IMR-90 (cell line): ENCODE results near the gene SMC1A. TPM values are rescaled to one million over a fixed set of nuclear protein-coding genes. Genes with fewer than 3 reads are reported as not detected.

Experiments
- ATAC-seq: fragments of 200-7000 bp; cut with Tn5 transposase; 2 replicates; pipeline ENCODE4 v1.9.1; 2020; ENCODE audit warnings: low read depth, mild to moderate bottlenecking, moderate library complexity
- BruUV-seq: library from RNA; stranded (reverse); fragments of 400-500 nt; replicated peaks from 2 replicates; lab custom pipeline; 2021; lab: Mats Ljungman, UMichigan
- CTCF ChIA-PET: fragments of 300-600 bp; formaldehyde crosslinking; extraction: SDS; loops from one replicate; lab custom pipeline; 2021; ENCODE audit warnings: antibody characterized with exemption; lab: Yijun Ruan, JAX
- POLR2A ChIA-PET: fragments of 300-600 bp; sonication (Branson Sonifier 250); formaldehyde crosslinking; loops from one replicate; lab custom pipeline; 2022; ENCODE audit warnings: antibody characterized with exemption; ENCODE audit not compliant: unreplicated experiment; lab: Charles Lee
- DNase-seq: peaks from one replicate; pipeline ENCODE4 v3.0.0; 2013
- H2AFZ ChIP-seq: replicated peaks from 2 replicates; pipeline ENCODE3; 2013; ENCODE audit warnings: low read length, mild to moderate bottlenecking; ENCODE audit not compliant: poor library complexity
- H2AK5ac ChIP-seq: 2 replicates; pipeline ENCODE4 v1.6.1; 2013; ENCODE audit warnings: low read depth, low read length, inconsistent platforms
- H2AK9ac ChIP-seq: replicated peaks from 2 replicates; pipeline ENCODE3; 2013; ENCODE audit warnings: mild to moderate bottlenecking, low read depth, low read length, moderate library complexity; ENCODE audit not compliant: poor library complexity
- H2BK120ac ChIP-seq: 2 replicates; pipeline ENCODE4 v1.6.1; 2013; ENCODE audit warnings: low read depth, low read length, inconsistent platforms
- H2BK15ac ChIP-seq: 3 replicates; pipeline ENCODE4 v1.6.1; 2013; ENCODE audit warnings: low read depth, low read length, inconsistent platforms
- H2BK20ac ChIP-seq: 2 replicates; pipeline ENCODE4 v1.6.1; 2013; ENCODE audit warnings: low read depth, mild to moderate bottlenecking, inconsistent platforms, low read length, moderate library complexity
- H2BK5ac ChIP-seq: 2 replicates; pipeline ENCODE4 v1.6.1; 2013; ENCODE audit warnings: mild to moderate bottlenecking, low read depth, low read length, inconsistent platforms; ENCODE audit not compliant: poor library complexity, severe bottlenecking
- H3K14ac ChIP-seq: replicated peaks from 2 replicates; pipeline ENCODE4 v1.6.1; 2013; ENCODE audit warnings: low read depth, low read length, inconsistent platforms
- H3K18ac ChIP-seq: 2 replicates; pipeline ENCODE4 v1.6.1; 2013; ENCODE audit warnings: low read depth, low read length, control low read depth
- H3K23ac ChIP-seq: 2 replicates; pipeline ENCODE4 v1.6.1; 2013; ENCODE audit warnings: low read depth, low read length, inconsistent platforms
- H3K27ac ChIP-seq: 2 replicates; pipeline ENCODE4 v1.5.1; 2013; ENCODE audit warnings: mild to moderate bottlenecking, control low read depth, low read length; ENCODE audit not compliant: insufficient read depth
- H3K27me3 ChIP-seq: 2 replicates; pipeline ENCODE4 v1.6.1; 2013; ENCODE audit warnings: low read length; ENCODE audit not compliant: control insufficient read depth, insufficient read depth
- H3K36me3 ChIP-seq: 2 replicates; pipeline ENCODE4 v1.6.1; 2013; ENCODE audit warnings: low read length, mixed read lengths; ENCODE audit not compliant: control insufficient read depth, insufficient read depth
- H3K4ac ChIP-seq: 2 replicates; pipeline ENCODE4 v1.6.1; 2013; ENCODE audit warnings: low read depth, low read length, inconsistent platforms
- H3K4me1 ChIP-seq: 2 replicates; pipeline ENCODE4 v1.6.1; 2013; ENCODE audit warnings: low read length, mixed read lengths; ENCODE audit not compliant: control insufficient read depth, insufficient read depth
- H3K4me2 ChIP-seq: 2 replicates; pipeline ENCODE4 v1.6.1; 2013; ENCODE audit warnings: low read depth, mild to moderate bottlenecking, control low read depth, low read length, moderate library complexity
- H3K4me3 ChIP-seq: 2 replicates; pipeline ENCODE4 v1.5.1; 2013; ENCODE audit warnings: low read depth, mild to moderate bottlenecking, control low read depth, low read length, moderate library complexity; ENCODE audit not compliant: insufficient read depth
- H3K56ac ChIP-seq: 2 replicates; pipeline ENCODE4 v1.6.1; 2013; ENCODE audit warnings: low read length, inconsistent platforms; ENCODE audit not compliant: insufficient read depth; ENCODE audit errors: extremely low read depth
- H3K79me1 ChIP-seq, 2 experiments: 2 replicates each; pipeline ENCODE4 v1.6.1; 2013; ENCODE audit warnings: low read length in 2 of 2, inconsistent platforms in 1 of 2, low read depth in 1 of 2
- H3K9ac ChIP-seq: 2 replicates; pipeline ENCODE4 v1.6.1; 2013; ENCODE audit warnings: low read depth, low read length, control low read depth
- H3K9me1 ChIP-seq: 2 replicates; pipeline ENCODE4 v1.6.1; 2013; ENCODE audit warnings: low read length, inconsistent platforms; ENCODE audit not compliant: insufficient read depth
- H3K9me3 ChIP-seq: 2 replicates; pipeline ENCODE4 v1.6.1; 2013; ENCODE audit warnings: low read length; ENCODE audit not compliant: control insufficient read depth, insufficient read depth
- H4K20me1 ChIP-seq: 2 replicates; pipeline ENCODE4 v1.6.1; 2013; ENCODE audit warnings: low read length, inconsistent platforms; ENCODE audit not compliant: insufficient read depth
- H4K5ac ChIP-seq: 2 replicates; pipeline ENCODE4 v1.6.1; 2013; ENCODE audit warnings: mild to moderate bottlenecking, low read depth, low read length, control low read depth
- H4K8ac ChIP-seq, 2 experiments: 2 replicates each; pipeline ENCODE4 v1.6.1; 2013; ENCODE audit warnings: low read depth in 2 of 2, low read length in 2 of 2, control low read depth in 1 of 2, inconsistent platforms in 1 of 2
- H4K91ac ChIP-seq: 2 replicates; pipeline ENCODE4 v1.6.1; 2013; ENCODE audit warnings: low read depth, low read length, inconsistent platforms; ENCODE audit not compliant: insufficient read depth
- BHLHE40 ChIP-seq: fragments of 150-350 bp; IDR thresholded peaks from 2 replicates; pipeline ENCODE4 v1.6.1; 2016; ENCODE audit warnings: mild to moderate bottlenecking, low read depth, low read length
- CEBPB ChIP-seq: IDR thresholded peaks from 2 replicates; pipeline ENCODE4 v1.6.1; 2012; ENCODE audit warnings: low read depth, low read length, improper control_type of control experiment
- CHD1 ChIP-seq: IDR thresholded peaks from 2 replicates; pipeline ENCODE4 v1.6.1; 2012; ENCODE audit warnings: low read depth, low read length, improper control_type of control experiment
- CTCF ChIP-seq: conservative IDR thresholded peaks from 2 replicates; pipeline ENCODE4 v1.5.1; 2012; ENCODE audit warnings: mild to moderate bottlenecking, low read depth, low read length, improper control_type of control experiment
- ELK1 ChIP-seq: fragments of 150-350 bp; IDR thresholded peaks from 2 replicates; pipeline ENCODE4 v1.6.1; 2016; ENCODE audit warnings: low read depth, mild to moderate bottlenecking, low read length, moderate library complexity, borderline replicate concordance
- FOS ChIP-seq: fragments of 150-350 bp; IDR thresholded peaks from 2 replicates; pipeline ENCODE4 v1.6.1; 2016; ENCODE audit warnings: low read depth, low read length
- MAFK ChIP-seq: IDR thresholded peaks from 2 replicates; pipeline ENCODE4 v1.6.1; 2012; ENCODE audit warnings: low read depth, low read length, improper control_type of control experiment
- MAZ ChIP-seq: IDR thresholded peaks from 2 replicates; pipeline ENCODE4 v1.6.1; 2012; ENCODE audit warnings: low read depth, mild to moderate bottlenecking, low read length, improper control_type of control experiment, moderate library complexity, borderline replicate concordance
- MXI1 ChIP-seq: IDR thresholded peaks from 2 replicates; pipeline ENCODE4 v1.6.1; 2012; ENCODE audit warnings: low read depth, mild to moderate bottlenecking, low read length, moderate library complexity, borderline replicate concordance
- NFE2L2 ChIP-seq: fragments of 150-350 bp; IDR thresholded peaks from 2 replicates; pipeline ENCODE4 v1.6.1; 2016; ENCODE audit warnings: low read depth, mild to moderate bottlenecking, low read length
- POLR2A ChIP-seq: IDR thresholded peaks from 2 replicates; pipeline ENCODE4 v1.6.1; 2012; ENCODE audit warnings: mild to moderate bottlenecking, low read depth, low read length
- RAD21 ChIP-seq: IDR thresholded peaks from 2 replicates; pipeline ENCODE4 v1.6.1; 2012; ENCODE audit warnings: low read length, improper control_type of control experiment
- RCOR1 ChIP-seq: IDR thresholded peaks from 2 replicates; pipeline ENCODE4 v1.6.1; 2012; ENCODE audit warnings: mild to moderate bottlenecking, low read length, improper control_type of control experiment; ENCODE audit not compliant: insufficient replicate concordance
- RFX5 ChIP-seq: IDR thresholded peaks from 2 replicates; pipeline ENCODE4 v1.8.0; 2012; ENCODE audit warnings: low read depth, mild to moderate bottlenecking, low read length, moderate library complexity
- SMC3 ChIP-seq: fragments of 150-350 bp; IDR thresholded peaks from 2 replicates; pipeline ENCODE4 v1.6.1; 2016; ENCODE audit warnings: low read depth, mild to moderate bottlenecking, antibody characterized with exemption, low read length, moderate library complexity
- USF2 ChIP-seq: fragments of 150-350 bp; IDR thresholded peaks from 2 replicates; pipeline ENCODE4 v1.6.1; 2017; ENCODE audit warnings: mild to moderate bottlenecking, antibody characterized with exemption, low read length, low read depth
- WGBS, 2 experiments: methylation state at CpG; one replicate each; pipeline versions ENCODE4 v1.1.5 to v1.1.7; 2013; ENCODE audit warnings: missing lambda C conversion rate in 2 of 2; ENCODE audit not compliant: insufficient read length in 1 of 2; ENCODE audit errors: extremely low coverage in 2 of 2; 5-methylcytosine and 5-hydroxymethylcytosine counted together
- dilution Hi-C: fragments of 300-500 bp; cut with HindIII; formaldehyde crosslinking; loops from one replicate; pipeline ENCODE4 v1.14.3; 2018; ENCODE audit warnings: low sequenced_read_pairs; ENCODE audit not compliant: unreplicated experiment
- in situ Hi-C: fragments of 300-500 bp; cut with MboI; formaldehyde crosslinking; loops from 3 replicates; pipeline ENCODE4 v1.14.3; 2019; ENCODE audit warnings: low sequenced_read_pairs, inconsistent platforms, mixed read lengths
- intact Hi-C: fragments of 100-400 bp; cut with micrococcal nuclease; formaldehyde crosslinking; loops from 2 replicates; pipeline ENCODE4 v1.10.0; 2022
- polyA plus RNA-seq, 3 experiments: library from polyadenylated mRNA; depleted of rRNA; stranded (reverse); fragments of >200 nt; gene quantifications; 2 replicates each; pipeline ENCODE4 v1.2.3, GENCODE V29; 2012; ENCODE audit warnings: low replicate concordance in 1 of 3
- total RNA-seq: library from RNA; depleted of rRNA; stranded (reverse); fragments of >200 nt; gene quantifications from 2 replicates; pipeline ENCODE4 v1.2.3, GENCODE V29; 2012

The SMC1A gene
- total and polyA plus RNA-seq, 2 of the 4 experiments (the other 2 are of a cell fraction) = 35.8 to 41.0 TPM

- Histone ChIP-seq H3K27me3 (peaks cover 6% of the 10 kb centered on the region), H2BK5ac (no peak overlapping the region), H3K4me3 (no peak overlapping the region), H2BK15ac (no peak overlapping the region), H4K91ac (no peak overlapping the region), H3K4ac (no peak overlapping the region), H3K23ac (no peak overlapping the region), H3K56ac (no peak overlapping the region), H3K18ac (no peak overlapping the region), H3K9ac (no peak overlapping the region), H3K36me3 (no peaks in the 10 kb centered on the region), H3K79me1 (no peaks in the 10 kb centered on the region), H2AK9ac (no peak overlapping the region), H2AK5ac (no peak overlapping the region), H3K14ac (no peak overlapping the region), H3K9me3 (no peaks in the 10 kb centered on the region), H3K9me1 (no peaks in the 10 kb centered on the region), H4K5ac (no peak overlapping the region), H3K4me2 (no peak overlapping the region), H2AFZ (no peak overlapping the region), H3K27ac (no peak overlapping the region), H4K20me1 (no peaks in the 10 kb centered on the region), H2BK20ac (no peak overlapping the region), H4K8ac (no peak overlapping the region), H2BK120ac (no peak overlapping the region), H3K4me1 (no peaks in the 10 kb centered on the region)
- TF ChIP-seq MAZ (no peak), POLR2A (no peak), NFE2L2 (no peak), RFX5 (no peak), RAD21 (no peak), BHLHE40 (no peak), MAFK (no peak), FOS (no peak), CTCF (no peak), SMC3 (no peak), CHD1 (no peak), MXI1 (no peak), USF2 (no peak), RCOR1 (no peak), CEBPB (no peak), ELK1 (no peak)
- no CpG with 5 or more reads among the region's 2 CpGs for WGBS, 2 experiments
- no peak for DNase-seq
- no TSS peak for BruUV-seq
- dilution Hi-C loops = no loop called here
- ChIA-PET POLR2A (no interaction called here), CTCF (interaction anchor here (0.6 kb wide), 1 partner anchor 173 kb away, joined by 4 read pairs; no protein-coding TSS in a partner anchor)
- intact Hi-C loops = no loop called here
- in situ Hi-C loops = loop anchor here (10.0 kb wide), 1 partner anchor 63 kb away; no protein-coding TSS in a partner anchor
- no peak for ATAC-seq
These were observed 25.0 kb upstream of the SMC1A start for GRCh38 chrX:53447441-53447840.
